Keratinocyte (primary cell): ENCODE data around the gene RNF215. TPM values are rescaled to one million over a fixed set of nuclear protein-coding genes. Genes with fewer than 3 reads are reported as not detected.

Experiments used
- DNase-seq: peaks from one replicate; pipeline ENCODE4 v3.0.0-alpha.2; 2011; ENCODE audit warnings: low read depth, missing footprints, low spot score
- FAIRE-seq: peaks from 2 replicates; lab custom pipeline; 2011; peaks lifted over from hg19 to GRCh38; lab: Jason Lieb, UNC
- H2AFZ ChIP-seq: 2 replicates; pipeline ENCODE4 v1.6.0; 2012; ENCODE audit warnings: low read length, control low read depth, inconsistent platforms; ENCODE audit not compliant: control insufficient read depth
- H3K27ac ChIP-seq: 2 replicates; pipeline ENCODE4 v1.5.1; 2011; ENCODE audit warnings: low read length; ENCODE audit not compliant: control insufficient read depth, insufficient read depth
- H3K27me3 ChIP-seq: 3 replicates; pipeline ENCODE4 v1.6.0; 2011; ENCODE audit warnings: low read length; ENCODE audit not compliant: control insufficient read depth, insufficient read depth; ENCODE audit errors: extremely low read depth
- H3K36me3 ChIP-seq, 2 experiments: 2 replicates in 1 of 2; 3 replicates in 1 of 2; pipeline ENCODE4 v1.5.1; 2011; ENCODE audit warnings: low read length in 2 of 2, mild to moderate bottlenecking in 1 of 2; ENCODE audit not compliant: control insufficient read depth in 2 of 2, insufficient read depth in 2 of 2; ENCODE audit errors: extremely low read depth in 1 of 2
- H3K4me1 ChIP-seq: 3 replicates; pipeline ENCODE4 v1.5.1; 2011; ENCODE audit warnings: low read length; ENCODE audit not compliant: control insufficient read depth, insufficient read depth; ENCODE audit errors: extremely low read depth
- H3K4me2 ChIP-seq: 3 replicates; pipeline ENCODE4 v1.6.0; 2011; ENCODE audit warnings: low read depth, low read length; ENCODE audit not compliant: control insufficient read depth, insufficient read depth; ENCODE audit errors: extremely low read depth
- H3K4me3 ChIP-seq, 3 experiments: fragments of 200-600 bp in 1 of 3; sonication (generic) in 1 of 3; 2 replicates in 2 of 3; 3 replicates in 1 of 3; pipeline ENCODE4 v1.5.1; 2011 to 2016; ENCODE audit warnings: low read length in 3 of 3, mild to moderate bottlenecking in 3 of 3, control low read depth in 2 of 3, inconsistent platforms in 1 of 3, low read depth in 1 of 3, mixed read lengths in 1 of 3, mixed run types in 1 of 3, moderate library complexity in 1 of 3; ENCODE audit not compliant: control insufficient read depth in 2 of 3, insufficient read depth in 2 of 3; ENCODE audit errors: extremely low read depth in 1 of 3
- H3K79me2 ChIP-seq: 2 replicates; pipeline ENCODE4 v1.6.0; 2012; ENCODE audit warnings: low read length; ENCODE audit not compliant: control insufficient read depth, insufficient read depth
- H3K9ac ChIP-seq: 3 replicates; pipeline ENCODE4 v1.6.0; 2011; ENCODE audit warnings: low read length; ENCODE audit not compliant: control insufficient read depth, insufficient read depth; ENCODE audit errors: extremely low read depth
- H3K9me1 ChIP-seq: 3 replicates; pipeline ENCODE4 v1.6.0; 2011; ENCODE audit warnings: low read length; ENCODE audit not compliant: control insufficient read depth, insufficient read depth; ENCODE audit errors: extremely low read depth
- H3K9me3 ChIP-seq: 2 replicates; pipeline ENCODE4 v1.5.1; 2012; ENCODE audit warnings: low read depth, low read length; ENCODE audit not compliant: control insufficient read depth
- H4K20me1 ChIP-seq: 3 replicates; pipeline ENCODE4 v1.6.0; 2011; ENCODE audit warnings: low read length; ENCODE audit not compliant: control insufficient read depth, insufficient read depth; ENCODE audit errors: extremely low read depth
- EZH2 ChIP-seq: IDR thresholded peaks from one replicate; pipeline ENCODE4 v1.6.1; 2012; ENCODE audit warnings: inconsistent platforms, mild to moderate bottlenecking, low read length, moderate library complexity
- dilution Hi-C: fragments of 300-500 bp; cut with MboI; formaldehyde crosslinking; loops from one replicate; pipeline ENCODE4 v1.7.0; 2020; ENCODE audit warnings: low sequenced_read_pairs; ENCODE audit not compliant: extremely low pct_ligation_motif_present
- polyA plus RNA-seq, 5 experiments: library from polyadenylated mRNA; depleted of rRNA in 3 of 5; stranded (reverse) in 3 of 5; stranded (forward) in 1 of 5; unstranded in 1 of 5; fragments of >200 nt; gene quantifications; 1 replicate in 1 of 5; 2 replicates in 3 of 5; 3 replicates in 1 of 5; pipeline versions ENCODE4 v1.2.1 to v1.2.3, GENCODE V29; 2011 to 2012; ENCODE audit warnings: missing spikeins in 2 of 5, low read depth in 1 of 5, low replicate concordance in 1 of 5
- TF ChIP-seq, protein P1 (sequence below), 3 experiments: IDR thresholded peaks in 1 of 3; conservative IDR thresholded peaks in 1 of 3; optimal IDR thresholded peaks in 1 of 3; 2 replicates in 2 of 3; 3 replicates in 1 of 3; pipeline versions ENCODE3 to v1.5.1; 2011; ENCODE audit warnings: low read length in 3 of 3, mild to moderate bottlenecking in 3 of 3, moderate library complexity in 2 of 3, control low read depth in 1 of 3, inconsistent platforms in 1 of 3; ENCODE audit not compliant: insufficient read depth in 2 of 3; ENCODE audit errors: extremely low read depth in 1 of 3

Gene RNF215
- polyA plus RNA-seq, 1 donor (not counting 4 experiments of a cell fraction or from before 2014, with no cell fraction given) = 8.3 TPM

DNA sequence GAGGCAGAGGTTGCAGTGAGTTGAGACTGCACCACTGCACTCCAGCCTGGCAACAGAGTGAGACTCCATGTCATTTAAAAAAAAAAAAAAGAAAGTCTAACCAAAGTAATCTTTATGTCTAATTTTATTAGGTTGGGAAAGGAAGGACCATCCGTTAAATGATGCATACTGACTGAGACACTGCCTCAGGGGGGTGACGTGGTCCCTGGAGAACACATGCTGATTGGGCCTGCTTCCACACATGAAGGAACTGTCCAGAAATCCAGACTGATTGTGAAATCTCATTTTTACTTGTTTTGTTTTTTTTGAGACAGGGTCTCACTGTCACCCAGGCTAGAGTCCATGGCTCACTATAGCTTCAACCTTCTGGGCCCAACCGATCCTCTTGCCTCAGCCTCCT is 36.0 kb downstream of the RNF215 start:
- peaks cover 81% of the 10 kb centered on the region for H3K79me2 ChIP-seq
- no peak overlapping the region for H3K4me3 ChIP-seq
- peaks cover 15% of the 10 kb centered on the region for H3K4me1 ChIP-seq
- dilution Hi-C loops = no loop called here
- DNase-seq = no peak
- no peak overlapping the region for H2AFZ ChIP-seq
- H3K27me3 ChIP-seq = no peaks in the 10 kb centered on the region
- H4K20me1 ChIP-seq = peaks cover 10% of the 10 kb centered on the region
- TF ChIP-seq EZH2 = no peak
- TF ChIP-seq, protein P1, sequence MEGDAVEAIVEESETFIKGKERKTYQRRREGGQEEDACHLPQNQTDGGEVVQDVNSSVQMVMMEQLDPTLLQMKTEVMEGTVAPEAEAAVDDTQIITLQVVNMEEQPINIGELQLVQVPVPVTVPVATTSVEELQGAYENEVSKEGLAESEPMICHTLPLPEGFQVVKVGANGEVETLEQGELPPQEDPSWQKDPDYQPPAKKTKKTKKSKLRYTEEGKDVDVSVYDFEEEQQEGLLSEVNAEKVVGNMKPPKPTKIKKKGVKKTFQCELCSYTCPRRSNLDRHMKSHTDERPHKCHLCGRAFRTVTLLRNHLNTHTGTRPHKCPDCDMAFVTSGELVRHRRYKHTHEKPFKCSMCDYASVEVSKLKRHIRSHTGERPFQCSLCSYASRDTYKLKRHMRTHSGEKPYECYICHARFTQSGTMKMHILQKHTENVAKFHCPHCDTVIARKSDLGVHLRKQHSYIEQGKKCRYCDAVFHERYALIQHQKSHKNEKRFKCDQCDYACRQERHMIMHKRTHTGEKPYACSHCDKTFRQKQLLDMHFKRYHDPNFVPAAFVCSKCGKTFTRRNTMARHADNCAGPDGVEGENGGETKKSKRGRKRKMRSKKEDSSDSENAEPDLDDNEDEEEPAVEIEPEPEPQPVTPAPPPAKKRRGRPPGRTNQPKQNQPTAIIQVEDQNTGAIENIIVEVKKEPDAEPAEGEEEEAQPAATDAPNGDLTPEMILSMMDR (optimal IDR thresholded peaks at IDR 0.05 in 1 of 3, IDR thresholded peaks at IDR 0.05 in 1 of 3, conservative IDR thresholded peaks at IDR 0.05 in 1 of 3; ENCODE audit: extremely low read depth in 1 of 3, insufficient read depth in 2 of 3, low read length in 3 of 3) = no peak
- H3K4me2 ChIP-seq = no peak overlapping the region
- H3K27ac ChIP-seq = no peak overlapping the region
- H3K9me3 ChIP-seq = no peaks in the 10 kb centered on the region
- no peak for FAIRE-seq
- H3K36me3 ChIP-seq = peaks cover 15 to 46% of the 10 kb centered on the region in 2 experiments
- H3K9ac ChIP-seq = no peak overlapping the region
- H3K9me1 ChIP-seq = peaks cover 5% of the 10 kb centered on the region

DNA sequence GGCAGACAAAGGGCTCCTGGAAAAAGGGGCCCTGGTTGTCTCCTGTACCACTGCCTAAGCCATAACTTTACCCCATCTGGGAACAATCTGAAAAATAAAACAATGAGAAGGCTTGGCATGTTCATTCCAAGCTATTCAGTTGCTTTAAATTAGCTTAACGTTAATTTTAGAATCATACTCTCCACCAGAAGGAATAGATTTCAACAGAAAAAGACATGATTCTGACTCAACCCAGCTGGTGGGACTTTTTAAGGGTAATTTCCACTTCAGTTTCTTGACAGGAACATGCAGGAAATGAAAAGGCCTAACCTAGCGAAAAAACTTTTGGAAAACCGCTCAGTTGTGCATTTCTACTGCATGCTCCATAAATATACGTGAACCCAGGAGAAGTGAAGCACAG is 38.4 kb downstream of the RNF215 start:
- no peak for FAIRE-seq
- peaks cover 2% of the 10 kb centered on the region for H4K20me1 ChIP-seq
- TF ChIP-seq, protein P1 (optimal IDR thresholded peaks at IDR 0.05 in 1 of 3, IDR thresholded peaks at IDR 0.05 in 1 of 3, conservative IDR thresholded peaks at IDR 0.05 in 1 of 3; ENCODE audit: extremely low read depth in 1 of 3, insufficient read depth in 2 of 3, low read length in 3 of 3) = no peak
- TF ChIP-seq EZH2 = no peak
- no peaks in the 10 kb centered on the region for H3K27me3 ChIP-seq
- H2AFZ ChIP-seq = no peak overlapping the region
- H3K9me3 ChIP-seq = no peaks in the 10 kb centered on the region
- no peak overlapping the region for H3K4me3 ChIP-seq
- dilution Hi-C loops = no loop called here
- no peaks in the 10 kb centered on the region for H3K4me1 ChIP-seq
- H3K4me2 ChIP-seq = no peak overlapping the region
- peaks cover 60% of the 10 kb centered on the region for H3K79me2 ChIP-seq
- H3K36me3 ChIP-seq = peaks cover 35 to 61% of the 10 kb centered on the region in 2 experiments
- H3K27ac ChIP-seq = no peak overlapping the region
- no peaks in the 10 kb centered on the region for H3K9me1 ChIP-seq
- no peak overlapping the region for H3K9ac ChIP-seq
- no peak for DNase-seq
